Aorta (tissue), 5 donors: ENCODE results near the gene HYI. TPM values are rescaled to one million over a fixed set of nuclear protein-coding genes. Genes with fewer than 3 reads are reported as not detected.
A peak's percentile ranks its signal among the peaks of the same experiment; 100 is the strongest.

Experiments used
- ATAC-seq: fragments of 200-7000 bp; cut with Tn5 transposase; one replicate; pipeline ENCODE4 v1.9.1; 2022; ENCODE audit warnings: moderate library complexity; ENCODE audit not compliant: low FRiP score
- DNase-seq, 2 donors: peaks; one replicate each; pipeline ENCODE4 v3.0.0-alpha.2; 2020
- H3K27ac ChIP-seq, 2 donors: one replicate each; pipeline ENCODE4 v1.5.1; 2013; ENCODE audit warnings: low read length in 2 of 2, mild to moderate bottlenecking in 2 of 2, moderate library complexity in 2 of 2, control low read depth in 1 of 2, inconsistent platforms in 1 of 2, low read depth in 1 of 2
- H3K27me3 ChIP-seq, 2 donors: one replicate each; pipeline ENCODE4 v1.6.1; 2013; ENCODE audit warnings: control low read depth in 1 of 2, low read length in 1 of 2, mild to moderate bottlenecking in 1 of 2, moderate library complexity in 1 of 2; ENCODE audit not compliant: insufficient read depth in 2 of 2, control insufficient read depth in 1 of 2
- H3K36me3 ChIP-seq, 2 donors: one replicate each; pipeline ENCODE4 v1.6.1; 2013; ENCODE audit warnings: control low read depth in 1 of 2, low read length in 1 of 2, mild to moderate bottlenecking in 1 of 2; ENCODE audit not compliant: insufficient read depth in 2 of 2, control insufficient read depth in 1 of 2
- H3K4me1 ChIP-seq, 2 donors: one replicate each; pipeline ENCODE4 v1.6.1; 2013; ENCODE audit warnings: low read length in 2 of 2, control low read depth in 1 of 2, mild to moderate bottlenecking in 1 of 2, moderate library complexity in 1 of 2; ENCODE audit not compliant: insufficient read depth in 2 of 2, control insufficient read depth in 1 of 2
- H3K4me3 ChIP-seq, 2 donors: one replicate each; pipeline ENCODE4 v1.5.1; 2013; ENCODE audit warnings: low read length in 2 of 2, control low read depth in 1 of 2, mild to moderate bottlenecking in 1 of 2
- H3K9me3 ChIP-seq: one replicate; pipeline ENCODE4 v1.6.1; 2013; ENCODE audit warnings: mild to moderate bottlenecking, low read length; ENCODE audit not compliant: control insufficient read depth
- WGBS, 2 donors: extraction: QIAGEN DNeasy Blood & Tissue Kit; methylation state at CpG; one replicate each; pipeline ENCODE4 v1.1.7; 2013; 5-methylcytosine and 5-hydroxymethylcytosine counted together
- intact Hi-C, 2 donors: fragments of 100-400 bp; cut with DNase I; formaldehyde crosslinking; loops; one replicate each; pipeline versions ENCODE4 v1.14.2 to v1.15.0; 2022
- polyA plus RNA-seq, 2 donors: library from polyadenylated mRNA; stranded (reverse); fragments of 200-250 nt; gene quantifications; one replicate each; pipeline ENCODE4 v1.2.3, GENCODE V29; 2013
- total RNA-seq, 2 donors: library from RNA; stranded (reverse); fragmentation: NEBNext Ultra II Directional; extraction: Animal tissue kit (Norgen Biotek cat#: 25700); gene quantifications; one replicate each; pipeline ENCODE4 v1.2.1, GENCODE V29; 2021
- donor health status: healthy with polysubstance abuse.
- donor health status: Bipolar disorder and iron deficiency.
- donor health status: DM: no; HTN: no; CAD: no.
- donor health status: DM: no; HTN: no; CAD: no.
- donor health status: DM: yes; HTN: yes; CAD: no.

The HYI gene
- total and polyA plus RNA-seq, 4 donors: 38.0 to 190 (median 63.6) TPM

- Histone ChIP-seq H3K27ac (no peak overlapping the region), H3K4me1 (no peaks in the 10 kb centered on the region), H3K36me3 (peaks cover 0 to 19% of the 10 kb centered on the region in 2 donors), H3K27me3 (no peaks in the 10 kb centered on the region), H3K4me3 (no peak overlapping the region), H3K9me3 (no peaks in the 10 kb centered on the region)
- intact Hi-C loops: no loop called here
- DNase-seq (peak in 1 of 2 donors; percentile 62), ATAC-seq (no peak)
- WGBS, 2 donors: 85 to 87% methylated on average over 11 of the region's 11 CpGs
Measured at GRCh38 chr1:43448955-43449707, 4.6 kb downstream of the HYI start.

- intact Hi-C loops: no loop called here
- DNase-seq: no peak
Measured at GRCh38 chr1:43447891-43448708, 5.6 kb downstream of the HYI start.

GRCh38 chr1:43446881-43447835 lies 6.6 kb downstream of the HYI start:
- Histone ChIP-seq H3K4me1 (no peaks in the 10 kb centered on the region), H3K9me3 (no peaks in the 10 kb centered on the region), H3K27me3 (no peaks in the 10 kb centered on the region), H3K4me3 (no peak overlapping the region), H3K36me3 (peaks cover 0 to 19% of the 10 kb centered on the region in 2 donors), H3K27ac (no peak overlapping the region)
- WGBS, 2 donors: 87 to 89% methylated on average over 19 of the region's 19 CpGs
- intact Hi-C loops: no loop called here
- ATAC-seq (no peak), DNase-seq (peak in 1 of 2 donors; percentile 20)

More at GRCh38 chr1:43447891-43448708, 5.6 kb downstream of the HYI start:
- WGBS, 2 donors: 69 to 75% methylated on average over 25 of the region's 25 CpGs
- ATAC-seq: no peak
- Histone ChIP-seq H3K27ac (no peak overlapping the region), H3K4me3 (no peak overlapping the region), H3K27me3 (no peaks in the 10 kb centered on the region), H3K9me3 (no peaks in the 10 kb centered on the region), H3K36me3 (peaks cover 0 to 19% of the 10 kb centered on the region in 2 donors), H3K4me1 (no peaks in the 10 kb centered on the region)

- no peak for DNase-seq
- 83 to 91% methylated on average over 4 of the region's 4 CpGs for WGBS, 2 donors
Measured at GRCh38 chr1:43446388-43446740, 7.4 kb downstream of the HYI start.

GRCh38 chr1:43445606-43446387 lies 7.9 kb downstream of the HYI start:
- H3K9me3 ChIP-seq: no peaks in the 10 kb centered on the region
- ATAC-seq (no peak), DNase-seq (peak in 1 of 2 donors; percentile 32)
- peaks cover 0 to 19% of the 10 kb centered on the region in 2 donors for H3K36me3 ChIP-seq
- intact Hi-C loops: no loop called here
- H3K4me1 ChIP-seq: no peaks in the 10 kb centered on the region
- H3K27ac ChIP-seq: no peak overlapping the region
- no peaks in the 10 kb centered on the region for H3K27me3 ChIP-seq
- no peak overlapping the region for H3K4me3 ChIP-seq
- 90 to 91% methylated on average over 10 of the region's 10 CpGs for WGBS, 2 donors

More at GRCh38 chr1:43446388-43446740, 7.4 kb downstream of the HYI start:
- H3K4me3 ChIP-seq: no peak overlapping the region
- H3K9me3 ChIP-seq: no peaks in the 10 kb centered on the region
- H3K4me1 ChIP-seq: no peaks in the 10 kb centered on the region
- H3K27me3 ChIP-seq: no peaks in the 10 kb centered on the region
- no peak overlapping the region for H3K27ac ChIP-seq
- H3K36me3 ChIP-seq: peaks cover 0 to 19% of the 10 kb centered on the region in 2 donors
- no peak for ATAC-seq
- intact Hi-C loops: no loop called here

GRCh38 chr1:43444836-43445235 lies 8.9 kb downstream of the HYI start:
- Histone ChIP-seq H3K27ac (no peak overlapping the region), H3K4me1 (no peaks in the 10 kb centered on the region), H3K36me3 (peaks cover 3 to 16% of the 10 kb centered on the region in 2 donors), H3K9me3 (no peaks in the 10 kb centered on the region), H3K4me3 (no peak overlapping the region), H3K27me3 (no peaks in the 10 kb centered on the region)
- ATAC-seq: no peak
- peak in 1 of 2 donors; percentile 56 for DNase-seq
- 62 to 65% methylated on average over 1 of the region's 1 CpG for WGBS, 2 donors
- intact Hi-C loops: no loop called here

GRCh38 chr1:43444151-43444828 lies 9.4 kb downstream of the HYI start:
- intact Hi-C loops: no loop called here
- H3K36me3 ChIP-seq: peaks cover 3 to 16% of the 10 kb centered on the region in 2 donors
- ATAC-seq: no peak
- no peaks in the 10 kb centered on the region for H3K9me3 ChIP-seq
- no peak for DNase-seq
- no peaks in the 10 kb centered on the region for H3K4me1 ChIP-seq
- no peak overlapping the region for H3K27ac ChIP-seq
- H3K4me3 ChIP-seq: no peak overlapping the region
- 89 to 90% methylated on average over 13 of the region's 13 CpGs for WGBS, 2 donors
- no peaks in the 10 kb centered on the region for H3K27me3 ChIP-seq
